NCI-H2029 (cell line): Measurements from ENCODE around the gene C19orf44.
"Not testable (repeated sequence)": the region's sequence is repeated elsewhere in the genome, so short reads cannot be mapped to it uniquely, and the experiment has no call there.

Experiments
- DNase-seq: peaks from one replicate; lab custom pipeline; 2025; lab: John Stamatoyannopoulos, UW

C19orf44 gene

GRCh38 chr19:16495982-16496612, at the start of gene C19orf44, which contains the start of gene CALR3:
TSS of gene C19orf44 (plus strand) at chr19:16496394. CDS start at chr19:16500793, 4,399 bp downstream.
TSS of gene CALR3 (minus strand) at chr19:16496167. CDS start at chr19:16496129, 38 bp downstream.
- peak; percentile 99 for DNase-seq

DNA sequence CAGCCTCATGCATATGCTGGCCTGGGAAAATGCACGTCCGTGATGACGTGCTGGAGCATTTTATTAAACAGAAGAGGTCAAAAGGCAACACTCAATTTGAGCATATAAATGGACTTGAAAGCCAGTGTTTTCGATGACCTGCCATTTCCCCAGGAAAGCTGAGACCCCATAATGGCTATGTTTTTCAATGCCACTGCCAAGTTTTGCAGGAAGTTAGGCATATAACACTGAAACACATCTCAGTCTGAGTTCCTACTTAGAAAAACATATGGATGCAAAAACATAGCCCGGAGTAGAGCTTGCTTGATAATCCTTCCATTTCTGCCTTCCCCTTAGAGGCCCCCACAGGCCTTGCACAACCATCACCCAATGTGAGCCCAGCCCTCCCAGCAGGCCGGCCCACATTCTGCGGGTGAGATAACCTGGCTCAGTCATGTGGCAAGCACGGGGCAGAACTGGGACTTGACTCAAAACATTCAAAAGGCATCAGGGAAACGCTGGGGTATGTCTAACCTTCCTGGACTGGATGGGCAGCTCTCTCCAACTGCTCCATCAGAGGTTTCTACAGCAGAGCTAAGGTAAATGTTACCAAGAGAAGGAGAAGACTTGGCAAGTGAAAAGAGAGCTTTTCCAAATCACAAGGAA, 49.3 kb upstream of the C19orf44 start:
- no peak for DNase-seq

DNA sequence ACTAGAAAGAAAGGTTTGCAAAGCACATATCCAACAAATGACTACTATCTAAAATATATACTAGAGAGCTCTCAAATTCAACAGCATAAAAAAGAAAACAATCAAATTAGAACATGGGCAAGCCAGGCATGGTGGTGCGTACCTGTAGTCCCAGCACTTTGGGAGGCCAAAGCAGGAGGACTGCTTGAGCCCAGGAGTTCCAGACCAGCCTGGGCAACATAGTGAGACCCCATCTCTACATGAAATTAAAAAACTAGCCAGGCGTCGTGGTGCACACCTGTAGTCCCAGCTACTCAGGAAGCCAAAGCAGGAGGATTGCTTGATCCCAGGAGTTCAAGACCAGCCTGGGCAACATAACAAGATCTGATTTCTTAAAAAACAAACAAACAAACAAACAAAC, 47.3 kb upstream of the C19orf44 start:
- not testable (repeated sequence) for DNase-seq

DNA sequence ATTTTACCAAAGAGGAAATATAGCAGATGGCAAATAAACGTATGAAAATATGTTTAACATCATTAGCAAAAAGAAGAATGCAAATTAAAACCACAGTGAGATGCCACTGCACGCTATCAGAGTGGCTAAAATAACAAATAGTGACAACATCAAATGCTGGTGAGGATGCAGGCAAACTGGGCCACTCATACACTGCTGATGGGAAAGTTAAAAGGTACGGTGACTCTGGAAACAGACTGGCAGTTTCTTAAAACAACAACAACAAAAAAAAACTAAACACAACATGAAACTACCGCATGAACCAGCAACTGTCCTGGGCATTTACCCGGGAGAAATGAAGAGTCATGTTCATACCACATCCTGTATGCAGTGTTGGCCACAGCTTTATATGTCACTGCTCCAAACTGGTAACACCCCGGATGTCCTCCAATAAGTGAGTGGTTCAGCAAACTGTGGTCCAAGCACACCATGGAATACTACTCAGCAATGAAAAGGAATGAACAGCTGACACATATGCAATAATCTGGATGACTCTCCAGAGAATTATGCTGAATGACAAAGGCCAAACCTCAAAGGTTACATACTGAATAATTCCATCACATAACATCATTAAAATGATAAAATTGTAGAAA, 46.7 kb upstream of the C19orf44 start:
- DNase-seq, result no peak

DNA sequence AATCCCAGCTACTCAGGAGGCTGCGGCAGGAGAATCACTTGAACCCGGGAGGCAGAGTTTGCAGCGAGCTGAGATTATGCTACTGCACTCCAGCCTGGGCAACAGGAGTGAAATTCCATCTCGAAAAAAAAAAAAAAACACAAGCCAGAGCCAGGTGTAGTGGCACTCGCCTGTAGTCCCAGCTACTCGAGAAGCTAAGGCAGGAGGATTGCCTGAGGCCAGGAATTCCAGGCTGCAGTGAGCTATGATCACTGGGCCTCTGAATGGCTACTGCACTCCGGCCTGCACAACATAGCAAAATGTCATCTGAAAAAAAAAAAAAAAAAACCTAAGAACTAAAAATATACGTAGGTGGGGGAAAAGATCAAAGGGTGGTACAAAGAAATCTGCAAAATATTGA, 43.9 kb upstream of the C19orf44 start:
- DNase-seq, result no peak

DNA sequence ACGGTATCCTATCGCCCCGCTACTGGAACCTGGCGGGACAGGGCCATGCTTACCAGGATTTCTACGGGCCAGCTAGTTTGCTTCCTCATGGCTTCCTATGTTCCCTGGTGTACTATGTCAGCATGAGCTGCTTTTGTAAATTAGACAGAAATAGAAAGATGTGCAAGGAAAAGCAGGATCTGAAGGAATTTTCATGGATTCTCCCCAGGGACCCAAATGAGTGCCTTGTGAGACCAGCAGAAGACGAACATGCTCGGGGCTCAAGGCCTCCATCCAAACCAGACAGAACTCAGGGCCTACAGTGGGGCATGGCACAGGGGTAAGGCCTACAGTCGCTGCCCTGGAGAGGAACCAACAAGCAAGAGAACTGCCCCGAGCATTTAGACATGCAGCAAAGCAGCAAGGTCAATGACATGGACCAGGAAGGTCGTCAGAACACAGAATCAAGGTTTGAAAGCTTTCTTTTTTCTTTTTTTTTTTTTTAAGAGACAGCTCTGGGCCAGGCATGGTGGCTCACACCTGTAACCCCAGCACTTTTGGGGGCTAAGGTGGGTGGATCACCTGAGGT, 41.8 kb upstream of the C19orf44 start:
- no peak for DNase-seq

DNA sequence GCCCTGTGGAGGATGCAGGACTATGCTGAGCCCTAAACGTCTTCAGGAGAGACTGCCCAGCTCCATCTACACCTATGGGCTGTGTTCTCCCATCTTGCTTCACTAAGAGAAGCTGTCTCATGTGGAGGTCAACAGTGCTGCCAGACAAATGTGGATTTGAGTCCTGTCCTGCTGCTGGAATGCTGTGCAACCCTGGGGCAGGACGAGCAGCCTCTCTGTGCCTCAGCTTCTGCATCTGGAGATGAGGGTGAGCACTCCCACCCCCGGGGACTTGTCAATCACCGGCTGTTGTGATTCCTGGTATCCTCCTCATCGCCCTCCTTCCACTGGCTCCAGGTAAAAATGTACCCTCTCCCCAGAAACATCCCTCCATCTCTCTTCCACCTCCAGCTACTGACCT, 40.7 kb upstream of the C19orf44 start:
- no peak for DNase-seq

DNA sequence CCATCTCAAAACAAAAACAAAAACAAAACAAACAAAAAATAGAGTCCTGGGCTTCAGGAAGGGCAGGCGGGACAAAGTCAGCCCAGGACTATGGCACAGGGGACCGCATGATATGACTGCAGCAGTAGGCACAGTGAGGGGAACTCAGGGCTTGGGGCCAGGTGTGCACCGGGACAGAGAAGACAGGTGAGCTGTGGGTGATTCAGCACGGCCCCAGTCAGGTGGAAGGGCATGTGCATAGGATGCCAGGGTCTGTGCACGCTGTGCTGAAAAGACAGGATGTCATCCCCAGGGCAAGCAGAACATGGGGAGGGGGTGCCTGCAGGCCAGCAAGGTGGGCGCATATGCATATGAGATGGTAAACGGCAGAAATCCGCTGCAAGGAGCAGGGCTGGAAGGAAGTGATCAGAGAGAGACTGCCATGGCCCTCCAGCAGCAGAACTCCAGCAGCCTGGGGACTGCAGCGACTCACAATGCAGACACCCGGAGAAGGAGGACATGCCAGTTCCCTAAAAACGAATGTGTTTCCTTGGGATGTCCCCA, 39.5 kb upstream of the C19orf44 start:
- no peak for DNase-seq

GRCh38 chr19:16457195-16457953, 38.8 kb upstream of the C19orf44 start:
- DNase-seq, result peak; percentile 76

DNA sequence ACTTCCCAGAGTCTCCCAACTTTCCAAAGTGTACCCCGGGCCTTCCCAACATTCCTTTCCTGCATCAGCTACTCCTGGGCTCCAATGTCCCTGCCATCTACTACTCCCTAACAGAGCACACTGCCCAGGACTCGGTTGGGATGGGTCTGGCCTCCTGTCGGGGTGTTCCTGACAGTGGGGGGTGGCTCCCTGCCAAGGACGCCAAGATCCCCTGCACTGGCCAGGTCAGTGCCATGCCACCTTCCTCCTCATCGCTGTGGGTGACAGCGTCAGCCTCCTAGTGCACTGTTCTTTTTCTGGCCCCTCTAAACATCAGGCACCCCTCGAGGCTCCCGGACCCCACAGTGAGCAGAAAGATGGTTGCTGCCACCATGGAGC, 38.3 kb upstream of the C19orf44 start:
- no peak for DNase-seq

DNA sequence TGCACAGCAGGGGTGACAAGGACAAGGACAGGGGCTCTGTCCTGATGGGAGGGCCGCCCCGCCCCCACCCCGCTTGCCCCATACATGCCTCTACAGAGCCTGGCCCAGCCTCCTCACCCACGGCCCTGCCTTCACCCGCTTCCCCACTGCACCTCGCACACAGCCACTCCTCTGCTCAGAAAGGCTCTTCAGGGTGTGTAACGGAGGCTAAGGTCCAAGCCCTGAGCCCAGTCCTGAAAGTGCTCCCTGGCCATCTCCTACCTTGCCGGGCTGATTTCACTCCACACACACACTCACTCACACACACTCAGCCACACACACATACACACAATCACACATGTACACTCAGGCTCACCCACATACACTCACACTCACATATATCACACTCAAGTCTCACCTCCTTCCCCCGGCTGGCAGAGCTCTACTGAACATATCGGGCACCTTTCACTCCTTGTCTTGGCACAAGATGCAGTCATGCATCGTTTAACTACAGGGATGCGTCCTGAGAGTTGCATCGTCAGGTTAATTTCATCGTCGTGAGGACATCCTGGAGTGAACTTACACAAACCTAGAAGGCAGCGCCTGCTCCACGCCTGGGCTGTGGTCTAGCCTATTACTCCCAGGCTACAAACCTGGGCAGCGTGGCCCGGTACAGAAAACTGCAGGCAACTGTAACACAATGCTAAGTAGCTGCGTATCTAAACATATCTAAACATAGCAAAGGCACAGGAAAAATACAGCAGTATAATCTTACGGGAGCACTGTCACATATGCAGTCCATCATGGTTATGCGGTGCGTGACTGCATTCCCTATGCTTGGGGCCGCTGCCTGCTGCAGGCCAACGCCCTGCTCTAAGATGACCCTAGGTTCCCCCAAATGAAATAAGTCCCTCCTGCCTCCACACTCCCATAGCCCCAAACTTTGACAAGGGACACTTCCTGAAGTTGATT, 37.5 kb upstream of the C19orf44 start:
- DNase-seq, result no peak

- DNase-seq, result no peak
Measured at GRCh38 chr19:16459680-16460079, 36.5 kb upstream of the C19orf44 start.

DNA sequence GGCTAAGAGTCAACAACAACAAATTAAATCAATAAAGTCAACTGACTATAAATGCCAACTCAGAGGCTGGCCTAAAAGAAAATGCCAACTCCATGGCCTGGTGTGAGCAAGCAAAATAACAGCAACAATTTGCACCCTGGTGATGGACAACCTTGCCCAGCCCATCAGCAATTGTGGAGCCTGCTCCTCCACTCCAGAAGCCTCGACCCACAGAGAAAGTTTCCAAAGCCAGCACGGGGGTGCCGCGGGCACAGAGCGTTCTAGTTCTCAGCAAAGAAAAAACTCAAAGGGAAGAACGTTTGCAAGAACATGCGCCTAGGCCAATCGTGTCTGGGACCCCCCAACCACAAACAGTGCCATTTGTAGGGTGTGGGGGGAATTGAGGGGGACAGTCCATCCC, 35.7 kb upstream of the C19orf44 start:
- no peak for DNase-seq

DNA sequence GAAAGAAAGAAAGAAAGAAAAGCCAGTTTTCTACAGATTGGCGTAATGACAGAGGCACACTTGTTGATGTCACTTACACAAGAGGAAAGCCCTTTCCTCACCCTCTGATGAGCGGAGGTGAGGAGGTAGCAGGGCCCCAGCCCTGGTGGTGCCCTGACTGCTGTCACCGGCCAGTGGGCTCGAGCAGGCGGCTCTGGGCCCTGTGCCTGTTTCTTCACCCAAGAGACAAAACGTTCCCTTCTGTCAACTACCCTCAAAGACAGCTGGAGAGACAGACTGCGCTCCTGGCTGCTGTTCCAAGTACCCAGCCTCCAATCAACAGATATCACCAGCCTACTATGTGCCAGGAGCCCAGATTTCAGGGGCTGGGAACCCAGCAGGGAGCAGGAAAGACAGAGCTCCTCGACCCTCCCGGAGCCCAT, 34.6 kb upstream of the C19orf44 start:
- DNase-seq, result no peak

DNA sequence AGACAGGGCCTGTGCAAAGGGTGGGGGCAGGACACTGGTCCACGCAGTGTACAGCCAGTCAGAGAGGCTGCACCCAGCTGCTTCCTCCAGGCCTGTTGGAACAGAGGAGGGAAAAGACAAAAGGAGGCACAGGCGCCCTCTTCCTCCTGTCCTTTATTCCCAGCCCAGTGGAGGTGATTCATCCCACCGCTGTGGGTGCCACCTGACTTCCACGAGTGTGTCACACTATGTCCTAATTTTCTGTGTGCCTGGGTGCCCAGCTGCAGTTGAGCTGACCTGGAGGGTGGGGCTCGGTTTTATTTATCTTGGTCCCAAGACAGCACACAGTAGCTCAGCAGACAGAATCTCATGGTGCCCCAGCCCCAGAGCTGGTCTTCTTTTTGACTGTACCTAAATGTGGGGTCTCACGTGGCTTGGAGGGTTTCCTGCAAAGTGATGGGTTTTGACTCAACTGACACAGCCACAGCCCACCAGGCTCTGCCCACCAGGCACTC, 33.4 kb upstream of the C19orf44 start:
- no peak for DNase-seq

DNA sequence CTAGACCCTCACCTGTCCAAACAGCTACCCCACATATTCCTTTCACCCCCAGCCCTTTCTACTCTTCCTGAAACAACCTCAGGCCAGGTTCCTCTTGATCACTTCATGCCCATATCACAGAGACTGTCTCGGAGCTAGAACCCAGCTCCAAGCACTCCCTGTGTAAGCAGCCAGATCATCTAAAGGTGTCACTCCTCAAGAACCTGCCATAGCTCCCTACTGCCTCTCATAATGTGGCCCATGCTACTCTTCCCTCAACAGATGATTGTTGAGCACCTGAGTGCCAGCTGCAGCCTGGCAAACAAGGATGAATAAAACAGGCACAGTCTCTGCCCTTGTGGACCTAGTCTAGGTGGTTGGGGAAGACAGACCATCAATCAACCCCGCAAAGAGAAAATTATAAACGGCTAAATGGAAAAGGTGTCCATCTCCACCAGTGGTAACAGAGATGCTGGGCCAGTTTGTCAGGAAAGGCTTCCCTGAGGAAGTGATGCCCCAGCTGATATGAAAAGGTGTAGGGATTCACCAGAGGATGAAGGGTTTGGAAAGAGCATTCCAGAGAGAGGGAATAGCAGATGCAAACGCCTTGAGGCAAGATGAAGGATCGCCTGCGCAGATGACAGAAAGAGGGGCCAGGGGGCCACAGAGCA, 32.7 kb upstream of the C19orf44 start:
- no peak for DNase-seq

DNA sequence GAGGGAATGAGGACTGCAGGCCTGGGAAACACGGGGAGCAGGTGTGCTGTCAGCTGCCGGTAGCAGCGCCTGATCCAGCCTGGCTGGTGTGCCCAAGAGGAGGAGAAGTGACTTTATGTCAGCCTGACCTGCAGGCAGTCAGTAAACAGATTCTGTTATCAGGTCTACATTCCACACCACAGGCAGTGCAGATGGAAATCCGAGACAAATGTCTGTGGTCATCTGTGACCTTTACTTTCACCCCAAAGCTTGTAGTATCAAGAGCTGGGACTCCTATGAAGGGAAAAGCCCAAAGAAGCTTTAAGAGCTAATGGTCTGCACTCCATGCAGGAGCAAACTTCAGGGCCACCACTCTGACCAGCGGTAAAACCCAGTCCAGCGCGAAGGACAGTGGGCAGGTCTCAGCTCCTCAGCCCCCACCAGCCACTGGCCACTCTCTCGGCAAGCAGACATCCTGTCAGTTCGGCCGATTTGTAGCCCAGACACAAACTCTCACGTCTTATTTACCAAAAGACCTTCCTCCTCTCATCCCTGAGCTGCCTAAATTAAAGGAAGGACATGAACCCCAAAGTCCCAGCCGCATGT, 32.1 kb upstream of the C19orf44 start:
- no peak for DNase-seq

DNA sequence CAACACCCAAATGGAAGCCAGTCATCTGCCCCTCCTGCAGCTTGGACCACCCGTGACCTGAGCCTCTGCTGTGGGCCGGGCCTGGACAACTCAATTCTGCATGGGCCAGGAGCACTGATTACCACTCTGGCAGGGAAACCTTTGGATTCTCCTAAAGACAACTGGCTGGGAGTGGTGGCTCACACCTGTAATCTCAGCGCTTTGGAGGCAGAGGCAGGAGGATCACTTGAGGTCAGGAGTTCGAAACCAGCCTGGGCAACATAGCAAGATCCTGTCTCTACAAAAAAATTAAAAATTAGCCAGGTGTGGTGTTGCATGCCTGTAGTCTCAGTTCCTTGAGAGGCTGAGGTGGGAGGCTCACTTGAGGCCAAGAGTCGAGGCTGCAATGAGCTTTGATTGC, 31.0 kb upstream of the C19orf44 start:
- no peak for DNase-seq

DNA sequence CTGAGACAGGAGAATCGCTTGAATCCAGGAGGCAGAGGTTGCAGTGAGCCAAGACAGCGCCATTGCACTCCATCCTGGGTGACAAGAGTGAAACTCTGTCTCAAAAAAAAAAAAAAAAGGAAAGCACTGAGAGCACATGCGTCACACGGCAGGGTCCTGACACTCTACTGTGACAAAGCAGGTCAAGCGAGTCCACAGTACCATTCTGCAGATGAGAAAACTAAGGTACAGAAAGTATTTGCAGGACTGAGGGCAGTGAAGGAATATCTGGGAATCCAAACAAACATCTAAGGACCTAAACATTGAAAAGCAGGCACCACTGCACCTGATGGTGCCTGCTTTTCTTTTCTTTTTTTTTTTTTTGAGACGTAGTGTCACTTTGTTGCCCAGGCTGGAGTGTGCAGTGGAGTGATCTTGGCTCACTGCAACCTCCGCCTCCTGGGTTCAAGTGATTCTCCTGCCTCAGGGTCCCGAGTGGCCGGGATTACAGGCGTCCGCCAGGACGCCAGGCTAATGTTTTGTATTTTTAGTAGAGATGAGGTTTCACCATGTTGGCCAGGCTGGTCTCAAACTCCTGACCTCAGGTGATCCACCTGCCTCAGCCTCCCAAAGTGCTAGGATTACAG, 29.3 kb upstream of the C19orf44 start:
- not testable (repeated sequence) for DNase-seq
